Activated CD8-positive, alpha-beta memory T cell treated with anti-CD3 and anti-CD28 coated beads, Interleukin-2, amount 50 U/mL, for 1 hour (primary cell): Measurements from ENCODE around the gene PAQR5.
"Not testable (repeated sequence)": the region's sequence is repeated elsewhere in the genome, so short reads cannot be mapped to it uniquely, and the experiment has no call there.

ENCODE experiments used
- DNase-seq: peaks from one replicate; pipeline ENCODE4 v3.0.0-alpha.2; 2020; ENCODE audit errors: extremely low read depth

The PAQR5 gene

DNA sequence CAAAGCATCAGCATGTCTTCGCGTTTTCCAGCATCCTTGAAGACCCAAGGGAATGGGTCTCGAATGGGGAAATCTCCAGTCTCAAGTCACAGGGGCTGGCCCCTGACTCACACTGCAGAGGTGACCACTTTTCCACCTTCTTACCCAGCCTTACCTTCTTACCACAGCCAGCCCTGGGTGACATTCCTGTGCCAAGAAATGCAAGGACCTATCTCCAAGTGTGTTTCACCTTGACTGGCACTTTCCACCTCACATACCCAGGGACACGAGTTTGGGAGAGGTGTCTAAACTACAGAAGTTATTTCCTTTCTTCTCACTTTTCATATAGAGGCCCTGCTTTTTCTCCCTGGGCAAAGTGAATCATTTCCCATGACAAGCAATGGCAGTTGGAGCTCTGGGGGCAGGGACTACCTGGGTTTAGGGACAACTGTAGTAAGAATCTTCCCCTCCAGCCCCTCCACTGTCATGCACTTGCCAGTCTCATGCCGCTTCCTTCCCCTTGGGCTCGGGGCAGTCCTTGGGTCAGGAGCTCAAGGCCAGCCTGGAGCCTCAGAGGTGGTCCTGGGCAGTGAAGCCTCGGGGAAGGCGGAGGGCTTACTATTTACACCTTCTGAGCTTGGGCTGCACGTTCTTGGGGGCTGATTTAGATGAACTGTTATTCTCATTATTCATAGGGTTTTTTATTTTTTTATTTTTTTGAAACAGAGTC lies 16.8 kb downstream of the PAQR5 start:
- no peak for DNase-seq

- no peak for DNase-seq
Measured at GRCh38 chr15:69316291-69316690, 17.6 kb downstream of the PAQR5 start.

DNA sequence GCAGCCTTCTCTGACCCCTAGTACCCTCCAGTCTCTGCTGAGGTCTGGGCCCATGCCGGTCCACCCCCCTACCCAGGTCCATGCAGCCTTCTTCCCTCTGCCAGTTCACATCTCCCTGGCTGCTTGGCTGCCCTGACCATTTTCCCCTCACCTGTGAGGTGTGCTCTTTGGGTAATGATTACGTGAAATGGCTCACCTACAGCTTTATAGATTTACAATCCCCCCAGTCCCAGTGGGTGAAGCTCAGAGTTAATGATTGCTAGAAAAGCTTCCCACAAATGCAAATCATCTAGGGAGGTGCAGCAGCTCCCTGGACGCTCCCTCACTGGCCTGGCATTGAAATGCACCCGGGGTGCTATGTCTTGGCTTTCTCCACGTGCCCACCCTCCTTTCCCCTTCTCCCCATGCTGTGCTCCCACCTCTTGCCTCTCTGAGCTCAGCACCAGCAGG lies 18.7 kb downstream of the PAQR5 start:
- no peak for DNase-seq

GRCh38 chr15:69318033-69318432 lies 19.3 kb downstream of the PAQR5 start:
- DNase-seq: no peak

DNA sequence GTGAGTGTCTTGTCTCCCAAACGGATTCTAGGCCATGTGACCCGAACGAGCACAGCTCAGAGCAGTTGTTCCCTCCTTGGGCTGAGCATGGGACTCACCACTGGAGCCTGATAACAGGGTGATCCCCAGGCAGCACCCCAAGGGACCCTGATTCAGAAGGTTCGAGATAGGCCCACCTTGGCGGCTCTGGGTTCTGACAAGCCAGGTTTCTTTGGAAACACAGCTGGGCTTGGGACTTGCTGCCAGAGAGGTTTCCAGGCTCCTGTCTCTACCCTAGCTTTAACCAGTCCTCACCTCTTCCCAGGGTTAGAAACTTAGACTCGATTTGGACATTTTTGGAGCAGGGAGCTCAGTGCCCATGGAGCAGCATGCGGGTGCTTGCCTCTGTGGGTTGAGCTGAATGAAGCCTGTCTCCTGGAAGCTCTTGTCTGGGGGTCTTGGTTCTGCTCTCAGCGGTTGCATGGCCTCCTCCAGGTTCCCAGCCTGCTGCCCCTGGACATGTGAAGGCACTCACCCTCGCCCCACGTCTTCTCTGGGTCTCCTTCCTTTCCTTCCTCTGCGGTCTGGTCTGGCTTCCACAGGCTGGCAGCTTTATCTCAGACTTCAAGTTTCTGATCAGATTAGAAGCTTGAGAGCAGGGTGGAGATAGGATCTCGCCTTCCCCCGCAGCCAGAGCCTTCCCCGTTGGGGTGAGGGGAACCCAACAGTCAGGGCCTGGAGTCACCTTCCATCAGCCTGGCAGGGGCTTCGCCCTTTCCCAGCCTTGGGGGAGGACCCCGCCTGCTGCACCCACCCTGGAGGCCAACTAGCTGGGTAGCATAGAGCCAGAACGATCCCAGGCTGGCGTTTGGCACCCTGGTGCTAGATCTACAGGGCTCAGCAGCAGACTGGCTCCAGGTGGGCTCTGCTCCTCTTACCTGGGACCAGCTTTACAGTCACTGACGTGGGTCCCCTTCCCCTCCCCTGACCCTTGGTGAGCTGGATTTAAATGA lies 21.0 kb downstream of the PAQR5 start:
- DNase-seq: no peak

DNA sequence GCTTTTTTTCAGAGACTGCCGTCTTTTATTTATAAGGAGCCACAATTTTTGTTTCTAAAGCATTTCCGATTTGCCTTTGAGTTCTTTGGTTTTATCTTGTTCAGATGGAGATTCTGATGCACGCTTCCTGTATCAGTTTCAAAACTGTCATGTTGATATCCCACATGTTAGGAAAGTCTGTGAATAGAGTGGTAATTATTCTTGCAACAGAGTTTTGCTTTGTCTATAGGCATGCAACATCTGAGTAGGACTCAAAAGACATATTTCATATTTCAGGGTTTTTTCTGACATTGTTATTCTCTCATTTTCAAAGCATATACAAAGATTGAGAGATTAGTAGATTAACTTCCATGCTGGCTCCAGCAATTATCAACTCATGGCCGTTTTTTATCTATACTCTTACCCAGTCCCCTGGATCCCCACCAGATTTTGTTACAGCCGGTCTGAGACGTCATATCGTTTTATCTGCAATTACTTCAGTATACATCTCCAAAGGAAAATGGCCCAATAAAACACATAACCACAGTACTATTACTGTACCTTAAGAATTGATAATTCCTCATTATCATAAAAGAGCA lies 22.4 kb downstream of the PAQR5 start:
- DNase-seq: no peak

GRCh38 chr15:69323893-69324430 lies 25.2 kb downstream of the PAQR5 start:
- no peak for DNase-seq

DNA sequence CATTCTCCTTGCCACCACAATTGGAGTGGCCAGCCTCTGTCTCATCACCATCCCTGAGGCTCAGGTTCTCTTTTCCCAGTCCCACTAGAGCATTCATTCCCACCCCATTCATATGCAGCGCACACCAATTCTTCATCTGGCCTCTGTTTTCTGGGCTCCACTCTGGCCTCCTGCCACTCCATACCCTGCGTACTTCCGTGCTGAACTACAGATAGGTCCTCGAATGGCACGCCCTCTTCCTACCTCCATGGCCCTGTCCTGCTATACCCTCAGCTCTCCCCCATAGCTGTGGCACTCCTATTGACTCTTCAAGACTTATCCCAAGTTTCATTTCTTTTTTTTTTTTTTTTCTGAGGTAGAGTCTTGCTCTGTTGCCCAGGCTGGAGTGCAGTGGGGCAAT lies 25.9 kb downstream of the PAQR5 start:
- DNase-seq: no peak

DNA sequence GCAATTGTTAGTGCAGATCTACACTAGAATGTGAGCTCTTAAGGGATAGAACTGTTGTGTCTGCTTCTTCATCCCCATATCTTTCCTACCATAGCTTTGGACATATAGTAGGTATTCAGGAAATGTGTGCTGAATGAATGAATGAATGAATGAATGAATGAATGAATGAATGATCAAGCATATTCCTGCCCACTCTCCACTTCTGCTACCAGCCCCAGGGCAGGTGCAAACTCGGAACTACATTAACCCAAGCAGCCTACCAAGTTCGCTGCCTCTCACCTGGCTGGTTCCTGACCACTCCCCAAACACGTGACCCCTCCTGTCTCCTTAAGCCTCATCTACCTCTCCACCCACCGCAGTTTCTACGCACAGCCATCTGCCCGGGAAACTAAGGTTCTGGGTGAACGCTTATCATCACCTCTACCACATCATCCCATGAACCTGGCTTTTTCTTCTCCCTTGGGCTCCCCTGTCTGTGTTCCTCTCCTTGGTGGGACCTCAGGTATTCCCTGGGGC lies 26.8 kb downstream of the PAQR5 start:
- DNase-seq: no peak

DNA sequence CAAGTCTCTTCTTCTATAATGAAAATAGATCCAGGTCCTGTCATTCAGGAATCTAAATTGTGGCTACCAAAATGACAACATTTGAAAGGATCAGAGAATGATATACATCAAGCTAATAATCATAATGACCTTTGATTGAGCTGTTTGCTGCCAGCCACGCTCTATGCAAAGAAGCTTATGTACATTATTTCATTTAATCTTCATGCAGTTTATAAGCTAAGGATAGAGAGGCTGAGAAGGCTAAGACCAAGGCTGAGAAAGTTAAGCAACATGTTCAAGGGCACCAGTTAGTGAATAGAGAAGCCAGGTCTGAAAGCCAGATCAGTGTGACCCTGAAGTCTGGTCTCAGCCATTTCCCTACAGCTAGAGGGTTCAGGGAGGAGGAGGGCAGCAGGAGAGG lies 29.4 kb downstream of the PAQR5 start:
- DNase-seq: no peak

GRCh38 chr15:69328739-69329138 lies 30.0 kb downstream of the PAQR5 start:
- DNase-seq: no peak

DNA sequence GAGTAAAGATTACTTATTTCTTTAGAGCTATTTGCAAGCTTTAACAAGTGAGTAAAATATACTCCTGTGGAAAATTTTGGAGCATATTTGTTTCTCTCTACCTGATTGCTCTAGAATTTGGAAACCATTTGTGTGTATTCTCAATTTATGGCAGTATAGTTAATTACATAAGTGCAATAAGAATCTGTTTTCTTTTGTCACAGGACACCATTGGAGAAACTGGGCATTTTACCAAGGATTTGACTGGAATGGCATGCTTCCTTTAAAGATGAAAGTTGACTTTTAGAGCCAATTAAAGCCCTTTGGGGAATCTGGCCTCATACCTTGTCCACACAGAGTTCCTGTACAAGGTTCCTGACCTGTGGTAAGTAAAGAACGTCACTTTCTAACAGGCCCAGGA lies 38.4 kb downstream of the PAQR5 start:
- no peak for DNase-seq

- no peak for DNase-seq
Measured at GRCh38 chr15:69338535-69339213, 40.0 kb downstream of the PAQR5 start.

DNA sequence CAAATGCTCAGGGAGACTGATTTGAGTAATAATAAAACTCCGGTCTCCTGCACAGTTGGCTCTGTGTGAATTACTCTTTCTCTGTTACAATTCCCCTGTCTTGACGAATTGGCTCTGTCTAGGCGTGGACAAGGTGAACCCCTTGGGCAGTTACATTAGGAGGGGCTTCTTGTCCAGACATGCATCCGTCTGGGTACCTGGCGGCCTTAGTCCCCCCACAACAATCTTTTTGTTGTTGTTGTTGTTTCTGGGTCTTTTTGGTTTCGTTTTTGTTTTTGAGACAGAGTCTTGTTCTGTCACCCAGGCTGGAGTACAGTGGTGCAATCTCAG lies 40.5 kb downstream of the PAQR5 start:
- not testable (repeated sequence) for DNase-seq

DNA sequence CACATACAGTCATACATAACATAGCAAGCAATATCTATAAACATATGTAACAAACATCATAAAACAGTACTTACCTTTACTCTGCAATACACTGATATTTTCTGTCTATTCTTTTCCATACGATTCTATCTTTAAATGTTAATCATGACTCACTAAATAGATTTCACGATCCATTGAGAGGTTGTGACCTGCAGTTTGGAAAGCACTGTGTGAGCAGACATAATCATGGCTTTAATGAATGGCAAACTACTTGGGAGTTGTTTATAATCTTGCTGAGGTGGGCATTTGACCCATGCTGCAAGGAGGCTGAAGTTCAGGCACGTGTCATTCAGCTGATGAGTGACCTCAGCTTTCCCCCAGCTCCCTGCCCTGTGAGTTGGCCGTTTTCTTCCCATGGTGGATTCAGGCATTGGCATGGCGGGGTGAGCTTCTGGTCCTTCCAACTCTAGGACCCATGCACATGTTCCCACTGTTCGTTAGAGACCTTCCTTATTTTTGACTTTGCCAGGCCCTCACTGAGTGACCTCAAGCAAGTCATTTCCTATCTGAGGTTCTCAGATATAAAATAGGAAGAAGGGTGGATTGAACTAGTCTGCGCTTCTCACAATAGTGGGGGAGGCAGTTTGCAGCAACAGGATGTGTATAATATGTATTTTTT lies 41.7 kb downstream of the PAQR5 start:
- no peak for DNase-seq

GRCh38 chr15:69341356-69341755 lies 42.6 kb downstream of the PAQR5 start:
- no peak for DNase-seq

DNA sequence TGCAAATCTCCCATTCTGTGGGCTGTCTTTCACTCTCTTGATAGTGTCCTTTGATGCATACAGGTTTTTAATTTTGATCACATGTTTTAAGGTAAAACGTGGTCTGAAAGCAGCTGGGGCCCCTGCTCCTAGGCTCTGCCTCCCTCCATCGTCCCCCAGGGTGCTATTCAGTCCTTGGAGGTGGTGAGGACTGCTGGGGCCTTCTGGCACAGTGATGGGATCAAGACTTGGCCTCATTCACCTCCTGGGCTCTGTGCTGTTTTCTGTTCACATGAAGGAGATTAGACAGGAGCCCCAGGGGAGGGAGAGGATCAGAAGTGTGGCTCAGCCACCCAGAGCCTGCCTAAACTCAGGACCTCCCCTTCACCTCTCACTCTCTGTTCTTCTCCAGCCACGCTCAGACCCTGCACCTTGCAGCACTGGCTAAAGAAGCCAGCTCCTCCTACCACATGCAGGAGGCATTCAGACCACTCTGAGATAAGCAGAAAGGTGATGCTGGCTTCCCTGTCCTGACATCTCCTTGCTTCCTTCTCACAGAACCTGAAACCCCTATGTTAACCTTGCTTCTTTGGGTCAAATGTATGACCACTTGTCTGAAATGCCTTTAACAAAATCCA lies 43.9 kb downstream of the PAQR5 start:
- DNase-seq: no peak

DNA sequence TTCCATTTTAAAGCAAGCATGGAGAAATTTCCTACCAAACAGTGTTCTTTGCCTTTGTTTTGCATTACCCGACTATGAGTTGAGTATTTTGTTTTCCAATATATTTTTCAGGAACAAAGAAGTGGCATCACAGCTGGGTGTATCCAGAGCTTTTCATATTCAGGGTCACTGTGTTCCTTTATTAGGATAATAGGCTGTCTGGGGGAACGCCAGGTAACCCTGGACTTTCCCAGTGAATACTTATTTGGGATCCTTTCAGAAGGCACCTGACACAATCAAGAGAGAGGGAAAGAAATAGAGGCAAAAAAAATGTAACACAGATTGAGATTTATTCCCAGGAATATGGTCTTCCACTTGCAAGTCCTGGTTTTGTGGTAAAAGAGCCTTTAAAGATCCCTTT lies 44.4 kb downstream of the PAQR5 start:
- DNase-seq: no peak

- no peak for DNase-seq
Measured at GRCh38 chr15:69344238-69344637, 45.5 kb downstream of the PAQR5 start.

- DNase-seq: no peak
Measured at GRCh38 chr15:69346112-69346511, 47.4 kb downstream of the PAQR5 start.

DNA sequence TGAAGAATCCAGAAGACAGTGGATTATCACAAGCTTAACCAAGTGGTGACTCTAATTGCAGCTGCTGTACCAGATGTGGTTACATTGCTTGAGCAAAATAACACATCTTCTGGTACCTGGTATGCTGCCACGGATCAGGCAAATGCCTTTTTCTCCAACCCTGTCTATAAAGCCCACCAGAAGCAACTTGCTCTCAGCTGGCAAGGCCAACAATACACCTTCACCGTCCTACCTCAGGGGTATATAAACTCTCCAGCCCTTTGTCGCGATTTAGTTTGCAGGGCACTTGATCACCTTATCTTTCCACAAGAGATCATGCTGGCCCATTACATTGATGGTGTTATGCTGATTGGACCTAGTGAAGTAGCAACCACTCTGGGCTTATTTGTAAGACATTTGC lies 52.6 kb downstream of the PAQR5 start:
- no peak for DNase-seq
